Measurements from ENCODE around the gene KLHDC2. TPM values are rescaled to one million over a fixed set of nuclear protein-coding genes. Genes with fewer than 3 reads are reported as not detected.
"Not testable (repeated sequence)": the region's sequence is repeated elsewhere in the genome, so short reads cannot be mapped to it uniquely, and the experiment has no call there.

The KLHDC2 gene
- total RNA-seq, result 11.7 TPM

- no peaks in the 10 kb centered on the region for H3K27me3 ChIP-seq
- TF ChIP-seq CTCF (IDR thresholded peaks at IDR 0.05), result peak in 2 of 3 experiments; percentile 21 to 29
- intact Hi-C loops (cut with DNase I), result loop anchor here (1.0 to 5.0 kb wide), 3 partner anchors 75 to 900 kb away; partner anchors contain the start of genes KLHDC1 and SAV1
- H3K36me3 ChIP-seq, result peaks cover 5 to 13% of the 10 kb centered on the region in 2 donors
- DNase-seq (ENCODE audit: low spot score in 2 of 2), result peak; percentile 50 to 93
- H3K4me3 ChIP-seq, result peak within 1 kb of the TSS; percentile 83 to 94
- peak within 1 kb of the TSS; percentile 94 to 97 for H3K27ac ChIP-seq
- no peaks in the 10 kb centered on the region for H3K9me3 ChIP-seq
- H3K4me1 ChIP-seq, result peaks cover 0 to 24% of the 10 kb centered on the region in 2 donors
These were observed at the start of gene KLHDC2 for GRCh38 chr14:49767571-49768300. Gene KLHDC2, plus strand, starts transcription at chr14:49768153. Its CDS starts 316 bp downstream, at chr14:49768469.

GRCh38 chr14:49720744-49721143 lies 47.2 kb upstream of the KLHDC2 start:
- H3K36me3 ChIP-seq, result peaks cover 24 to 43% of the 10 kb centered on the region in 2 donors
- no peak for TF ChIP-seq CTCF (IDR thresholded peaks at IDR 0.05)

GRCh38 chr14:49721733-49722435 lies 46.1 kb upstream of the KLHDC2 start:
- H3K9me3 ChIP-seq; H3K27me3 ChIP-seq; DNase-seq (ENCODE audit: low spot score in 2 of 2); H3K27ac ChIP-seq; H3K4me1 ChIP-seq; H3K4me3 ChIP-seq; intact Hi-C loops (cut with DNase I): not testable (repeated sequence)
- peaks cover 36 to 51% of the 10 kb centered on the region in 2 donors for H3K36me3 ChIP-seq

More at GRCh38 chr14:49720744-49721143, 47.2 kb upstream of the KLHDC2 start:
- intact Hi-C loops (cut with DNase I), result no loop called here
- H3K4me3 ChIP-seq, result no peak overlapping the region
- DNase-seq (ENCODE audit: low spot score in 2 of 2), result no peak
- no peaks in the 10 kb centered on the region for H3K27me3 ChIP-seq
- no peak overlapping the region for H3K27ac ChIP-seq
- H3K9me3 ChIP-seq, result no peaks in the 10 kb centered on the region
- no peaks in the 10 kb centered on the region for H3K4me1 ChIP-seq

- no peaks in the 10 kb centered on the region for H3K4me1 ChIP-seq
- TF ChIP-seq CTCF (IDR thresholded peaks at IDR 0.05), result no peak
- H3K27ac ChIP-seq, result no peak overlapping the region
- intact Hi-C loops (cut with DNase I), result no loop called here
- no peaks in the 10 kb centered on the region for H3K9me3 ChIP-seq
- H3K4me3 ChIP-seq, result no peak overlapping the region
- DNase-seq (ENCODE audit: low spot score in 2 of 2), result no peak
- no peaks in the 10 kb centered on the region for H3K27me3 ChIP-seq
- H3K36me3 ChIP-seq, result peaks cover 30 to 49% of the 10 kb centered on the region in 2 donors
These were observed 40.8 kb upstream of the KLHDC2 start for GRCh38 chr14:49727171-49727570.

GRCh38 chr14:49732896-49733295 lies 35.1 kb upstream of the KLHDC2 start:
- TF ChIP-seq CTCF (IDR thresholded peaks at IDR 0.05), result no peak
- DNase-seq (ENCODE audit: low spot score in 2 of 2), result no peak
- Histone ChIP-seq H3K27ac (no peak overlapping the region), H3K4me3 (no peak overlapping the region), H3K4me1 (no peaks in the 10 kb centered on the region), H3K27me3 (no peaks in the 10 kb centered on the region), H3K9me3 (no peaks in the 10 kb centered on the region), H3K36me3 (peaks cover 10 to 38% of the 10 kb centered on the region in 2 donors)
- intact Hi-C loops (cut with DNase I), result no loop called here

GRCh38 chr14:49733836-49734235 lies 34.1 kb upstream of the KLHDC2 start:
- no peak overlapping the region for H3K27ac ChIP-seq
- TF ChIP-seq CTCF (IDR thresholded peaks at IDR 0.05), result no peak
- peaks cover 10 to 40% of the 10 kb centered on the region in 2 donors for H3K36me3 ChIP-seq
- intact Hi-C loops (cut with DNase I), result no loop called here
- H3K27me3 ChIP-seq, result no peaks in the 10 kb centered on the region
- no peaks in the 10 kb centered on the region for H3K9me3 ChIP-seq
- DNase-seq (ENCODE audit: low spot score in 2 of 2), result no peak
- H3K4me1 ChIP-seq, result no peaks in the 10 kb centered on the region
- no peak overlapping the region for H3K4me3 ChIP-seq

GRCh38 chr14:49735669-49736068 lies 32.3 kb upstream of the KLHDC2 start:
- DNase-seq (ENCODE audit: low spot score in 2 of 2); intact Hi-C loops (cut with DNase I); H3K27me3 ChIP-seq; H3K9me3 ChIP-seq; H3K4me1 ChIP-seq; H3K4me3 ChIP-seq; H3K27ac ChIP-seq: not testable (repeated sequence)
- peaks cover 9 to 45% of the 10 kb centered on the region in 2 donors for H3K36me3 ChIP-seq

Data from ascending aorta (tissue), 2 donors.